CD4-positive, CD25-positive, alpha-beta regulatory T cell (primary cell): ENCODE results near the gene BMPR1A. TPM values are rescaled to one million over a fixed set of nuclear protein-coding genes. Genes with fewer than 3 reads are reported as not detected.
A peak's percentile ranks its signal among the peaks of the same experiment; 100 is the strongest.

Source experiments
- ATAC-seq, 2 donors: fragments of 150-1000 bp; cut with Tn5 transposase; one replicate each; pipeline ENCODE4 v1.10.0; 2021; ENCODE audit warnings: low read depth in 2 of 2, moderate number of reproducible peaks in 2 of 2, moderate library complexity in 1 of 2
- DNase-seq, 3 donors: peaks; one replicate each; pipeline versions ENCODE4 v3.0.0 to v3.0.0-alpha.2; 2012 to 2022; ENCODE audit warnings: mixed read lengths in 1 of 3
- H3K27ac ChIP-seq: one replicate; pipeline ENCODE4 v1.7.0; 2013; ENCODE audit warnings: mild to moderate bottlenecking, low read length; ENCODE audit not compliant: insufficient read depth, poor library complexity, severe bottlenecking
- H3K27me3 ChIP-seq: one replicate; pipeline ENCODE4 v1.7.0; 2013; ENCODE audit warnings: low read length; ENCODE audit not compliant: control insufficient read depth, insufficient read depth
- H3K36me3 ChIP-seq: one replicate; pipeline ENCODE4 v1.7.0; 2013; ENCODE audit warnings: mild to moderate bottlenecking, low read length, moderate library complexity; ENCODE audit not compliant: control insufficient read depth, insufficient read depth
- H3K4me1 ChIP-seq: 2 replicates; pipeline ENCODE4 v1.7.0; 2013; ENCODE audit warnings: mild to moderate bottlenecking, low read length; ENCODE audit not compliant: insufficient read depth, control insufficient read depth, poor library complexity, severe bottlenecking
- H3K4me3 ChIP-seq: one replicate; pipeline ENCODE4 v1.7.0; 2013; ENCODE audit warnings: low read depth, mild to moderate bottlenecking, low read length, moderate library complexity
- H3K9me3 ChIP-seq, 2 experiments: 1 replicate in 1 of 2; 2 replicates in 1 of 2; pipeline ENCODE4 v1.7.0; 2013; ENCODE audit warnings: low read length in 2 of 2, mild to moderate bottlenecking in 1 of 2, moderate library complexity in 1 of 2; ENCODE audit not compliant: control insufficient read depth in 2 of 2
- H3K27ac Mint-ChIP-seq, 3 donors: one replicate each; pipeline ENCODE4 v1.8.0; 2020 to 2022; ENCODE audit warnings: mild to moderate bottlenecking in 3 of 3, mixed read lengths in 3 of 3, moderate library complexity in 2 of 3
- H3K27me3 Mint-ChIP-seq: one replicate; pipeline ENCODE4 v1.8.0; 2022; ENCODE audit warnings: mild to moderate bottlenecking, mixed read lengths
- H3K36me3 Mint-ChIP-seq: one replicate; pipeline ENCODE4 v1.8.0; 2020; ENCODE audit warnings: mixed read lengths
- H3K4me1 Mint-ChIP-seq, 4 donors: one replicate each; pipeline ENCODE4 v1.8.0; 2020 to 2022; ENCODE audit warnings: mixed read lengths in 4 of 4, mild to moderate bottlenecking in 1 of 4
- H3K4me3 Mint-ChIP-seq, 4 donors: one replicate each; pipeline ENCODE4 v1.8.0; 2020 to 2022; ENCODE audit warnings: mild to moderate bottlenecking in 4 of 4, mixed read lengths in 4 of 4, moderate library complexity in 3 of 4
- H3K9me3 Mint-ChIP-seq, 7 donors: one replicate each; pipeline ENCODE4 v1.8.0; 2020 to 2022; ENCODE audit warnings: mixed read lengths in 7 of 7, mild to moderate bottlenecking in 3 of 7, moderate library complexity in 2 of 7
- polyA plus RNA-seq, 4 donors: library from polyadenylated mRNA; unstranded; fragments of 300-500 nt; fragmentation: Illumina TruSeq; gene quantifications; one replicate each; pipeline ENCODE4 v1.2.3, GENCODE V29; 2021
- total RNA-seq: library from RNA; stranded (reverse); gene quantifications from one replicate; pipeline ENCODE4 v1.2.3, GENCODE V29; 2022

The BMPR1A gene
- total and polyA plus RNA-seq, 5 donors from 2014 or later = 2.2 to 8.8 (median 4.2) TPM

DNA sequence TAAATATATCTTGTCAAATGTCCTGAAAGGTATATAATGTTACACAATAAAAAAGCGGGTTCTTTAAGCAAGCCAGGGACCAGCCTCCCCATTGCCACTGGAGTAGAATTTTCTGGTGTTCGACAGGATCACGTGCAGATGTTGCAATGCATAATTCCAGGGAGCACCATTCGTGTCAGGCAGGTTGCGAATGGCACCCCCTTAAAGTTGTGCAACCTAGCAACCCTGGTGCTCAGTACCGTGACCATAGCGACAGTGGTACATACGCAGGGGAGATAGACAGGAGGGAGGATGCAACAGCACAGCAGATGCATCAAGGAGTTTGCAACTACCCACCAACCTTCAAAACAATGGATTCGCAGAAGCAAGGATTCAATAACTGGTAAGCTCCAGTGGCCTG, 6.6 kb upstream of the BMPR1A start:
- Mint-ChIP-seq H3K4me1 (peaks cover 2 to 7% (median 3%) of the 10 kb centered on the region in 4 donors), H3K9me3 (no peaks in the 10 kb centered on the region), H3K27me3 (peaks cover 14% of the 10 kb centered on the region), H3K36me3 (no peaks in the 10 kb centered on the region), H3K27ac (no peak overlapping the region), H3K4me3 (no peak overlapping the region)
- Histone ChIP-seq H3K27me3 (no peaks in the 10 kb centered on the region), H3K9me3 (no peaks in the 10 kb centered on the region), H3K27ac (no peak overlapping the region), H3K4me3 (no peak overlapping the region), H3K4me1 (no peaks in the 10 kb centered on the region), H3K36me3 (no peaks in the 10 kb centered on the region)
- no peak for DNase-seq
- ATAC-seq = no peak

DNA sequence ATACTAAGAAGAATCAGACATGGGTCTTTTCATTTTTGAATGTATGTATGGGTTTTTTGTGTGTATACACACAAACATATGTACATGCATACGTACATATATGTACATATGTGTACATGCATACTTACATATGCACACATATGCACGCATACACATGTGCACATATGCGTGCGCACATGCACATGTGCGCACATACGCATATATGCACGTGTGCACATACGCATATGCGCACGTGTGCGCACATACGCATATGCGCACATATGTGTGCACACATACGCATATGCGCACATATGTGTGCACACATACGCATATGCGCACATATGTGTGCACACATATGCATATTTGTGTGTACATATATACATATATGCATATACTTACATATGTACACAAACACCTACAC, 4.9 kb upstream of the BMPR1A start:
- no peaks in the 10 kb centered on the region for H3K36me3 ChIP-seq
- Mint-ChIP-seq H3K4me3 (no peak overlapping the region), H3K27ac (no peak overlapping the region), H3K36me3 (no peaks in the 10 kb centered on the region), H3K9me3 (no peaks in the 10 kb centered on the region), H3K4me1 (peaks cover 2 to 13% (median 8%) of the 10 kb centered on the region in 4 donors), H3K27me3 (peaks cover 22% of the 10 kb centered on the region)
- peaks cover 7% of the 10 kb centered on the region for H3K4me1 ChIP-seq
- H3K27ac ChIP-seq = no peak overlapping the region
- no peaks in the 10 kb centered on the region for H3K9me3 ChIP-seq
- ATAC-seq (no peak), DNase-seq (no peak)
- no peak overlapping the region for H3K4me3 ChIP-seq
- H3K27me3 ChIP-seq = no peaks in the 10 kb centered on the region

DNA sequence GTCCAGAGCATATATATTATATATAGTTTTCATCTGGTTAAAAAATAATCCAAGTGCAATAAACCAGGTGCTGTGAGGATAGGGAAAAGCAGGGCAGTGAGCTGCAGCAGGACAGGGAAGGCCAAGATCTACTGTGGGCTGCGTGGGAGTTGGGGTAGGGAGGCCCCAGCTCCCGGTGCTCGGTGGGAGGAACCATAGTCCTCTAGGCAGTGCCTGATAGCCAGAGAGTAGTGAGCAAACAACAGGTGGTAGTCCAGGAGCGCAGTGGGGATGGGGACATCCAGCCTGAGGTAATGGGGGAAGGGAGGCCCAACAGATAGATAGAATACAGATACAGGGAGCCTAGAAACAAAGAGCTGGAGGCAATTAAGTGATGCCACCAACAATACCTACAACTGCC, 4.1 kb upstream of the BMPR1A start:
- no peaks in the 10 kb centered on the region for H3K9me3 ChIP-seq
- no peaks in the 10 kb centered on the region for H3K36me3 ChIP-seq
- no peaks in the 10 kb centered on the region for H3K27me3 ChIP-seq
- no peak for ATAC-seq
- no peak overlapping the region for H3K27ac Mint-ChIP-seq
- no peak overlapping the region for H3K4me3 ChIP-seq
- H3K36me3 Mint-ChIP-seq = no peaks in the 10 kb centered on the region
- H3K4me1 Mint-ChIP-seq = peaks cover 2 to 14% (median 8%) of the 10 kb centered on the region in 4 donors
- no peaks in the 10 kb centered on the region for H3K9me3 Mint-ChIP-seq
- H3K4me3 Mint-ChIP-seq = peak overlapping the region in 1 of 4 donors; percentile 48
- H3K4me1 ChIP-seq = peaks cover 10% of the 10 kb centered on the region
- DNase-seq = no peak
- peaks cover 24% of the 10 kb centered on the region for H3K27me3 Mint-ChIP-seq
- H3K27ac ChIP-seq = no peak overlapping the region

DNA sequence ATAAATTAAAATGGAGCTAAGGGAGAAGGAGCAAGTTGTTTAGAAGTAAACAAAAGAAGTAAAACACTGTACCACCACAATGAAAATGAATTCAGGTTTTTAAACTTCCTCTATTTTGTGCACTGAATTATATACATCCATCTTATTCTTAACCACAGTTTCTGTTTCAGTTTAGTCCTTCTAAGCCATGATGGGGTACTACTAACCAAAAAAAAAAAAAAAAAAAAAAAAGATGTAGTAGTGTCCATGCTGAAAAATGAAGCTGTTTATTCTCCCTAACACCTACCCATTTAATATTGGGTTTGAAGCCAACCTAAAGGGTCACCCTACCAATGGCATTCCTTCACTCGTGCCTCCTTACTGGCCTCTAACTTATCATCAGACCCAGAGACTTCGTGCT, 3.4 kb upstream of the BMPR1A start:
- peaks cover 18% of the 10 kb centered on the region for H3K4me1 ChIP-seq
- Mint-ChIP-seq H3K4me1 (peaks cover 9 to 21% (median 16%) of the 10 kb centered on the region in 4 donors), H3K4me3 (peak overlapping the region in 1 of 4 donors; percentile 48), H3K36me3 (no peaks in the 10 kb centered on the region), H3K9me3 (no peaks in the 10 kb centered on the region), H3K27me3 (peaks cover 31% of the 10 kb centered on the region), H3K27ac (no peak overlapping the region)
- no peak overlapping the region for H3K4me3 ChIP-seq
- DNase-seq = peak in 1 of 3 donors; percentile 24
- peaks cover 4% of the 10 kb centered on the region for H3K27me3 ChIP-seq
- no peaks in the 10 kb centered on the region for H3K9me3 ChIP-seq
- ATAC-seq = no peak
- no peak overlapping the region for H3K27ac ChIP-seq
- H3K36me3 ChIP-seq = no peaks in the 10 kb centered on the region

DNA sequence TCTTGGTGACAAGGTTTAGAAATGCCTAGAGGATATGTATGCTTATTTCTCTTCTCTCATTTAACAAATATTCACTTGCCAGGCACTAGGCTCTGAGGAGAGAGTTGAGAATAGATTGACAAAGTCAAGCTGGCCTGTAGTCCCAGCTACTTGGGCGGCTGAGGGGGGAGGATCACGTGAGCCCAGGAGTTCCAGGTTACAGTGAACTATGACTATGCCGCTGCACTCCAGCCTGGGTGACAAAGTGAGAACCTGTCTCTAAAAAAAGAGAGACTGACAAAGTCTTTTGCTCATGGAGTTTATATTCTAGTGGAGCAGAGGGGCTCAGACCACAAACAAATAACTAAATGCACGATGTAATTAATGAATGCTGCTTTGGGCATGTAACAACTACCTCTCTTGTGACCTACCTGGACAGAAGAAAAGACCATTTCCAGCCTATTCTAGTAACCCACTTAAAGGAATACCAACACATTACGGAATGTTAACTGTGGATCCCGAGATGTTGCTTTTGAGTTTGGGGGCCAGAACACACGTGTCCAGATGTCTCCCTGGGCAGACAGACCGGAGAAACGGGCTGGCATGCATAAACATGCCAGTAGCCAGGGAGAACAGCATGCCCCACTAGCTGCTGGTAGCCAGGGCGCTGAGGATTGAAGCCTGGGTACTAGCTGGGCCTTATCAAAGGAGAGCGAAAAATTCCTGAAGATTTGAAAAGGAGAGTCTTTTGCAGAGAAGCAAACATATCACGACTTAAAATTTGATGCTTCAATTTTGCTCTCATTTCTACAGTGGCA, 2.6 kb upstream of the BMPR1A start:
- H3K27ac ChIP-seq = no peak overlapping the region
- Mint-ChIP-seq H3K4me1 (peaks cover 17 to 29% (median 23%) of the 10 kb centered on the region in 4 donors), H3K9me3 (no peaks in the 10 kb centered on the region), H3K27me3 (peaks cover 39% of the 10 kb centered on the region), H3K4me3 (peak overlapping the region; percentile 15 to 96 (median 90)), H3K36me3 (no peaks in the 10 kb centered on the region), H3K27ac (no peak overlapping the region)
- DNase-seq (no peak), ATAC-seq (no peak)
- H3K27me3 ChIP-seq = peaks cover 8% of the 10 kb centered on the region
- no peak overlapping the region for H3K4me3 ChIP-seq
- H3K9me3 ChIP-seq = no peaks in the 10 kb centered on the region
- H3K4me1 ChIP-seq = peaks cover 18% of the 10 kb centered on the region
- H3K36me3 ChIP-seq = no peaks in the 10 kb centered on the region

DNA sequence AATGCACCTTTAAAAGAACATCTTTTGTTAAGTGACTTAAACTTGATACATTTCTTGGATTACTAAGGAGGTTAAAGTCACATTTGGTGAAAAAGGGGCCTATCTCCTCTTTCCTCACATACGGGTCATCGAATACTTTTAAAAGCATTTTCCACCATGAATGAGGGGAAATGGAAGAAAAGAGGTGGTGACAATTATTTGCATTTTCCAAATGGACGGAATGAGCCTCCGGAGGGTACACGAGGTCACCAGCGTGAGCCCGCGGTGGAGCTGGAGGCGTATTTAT, 1.0 kb upstream of the BMPR1A start:
- Histone ChIP-seq H3K9me3 (no peaks in the 10 kb centered on the region), H3K4me3 (peak overlapping the region; percentile 59), H3K27ac (no peak overlapping the region), H3K27me3 (peaks cover 13% of the 10 kb centered on the region), H3K36me3 (no peaks in the 10 kb centered on the region), H3K4me1 (peaks cover 18% of the 10 kb centered on the region)
- Mint-ChIP-seq H3K36me3 (no peaks in the 10 kb centered on the region), H3K4me3 (peak overlapping the region; percentile 86 to 96 (median 92)), H3K4me1 (peaks cover 27 to 38% (median 30%) of the 10 kb centered on the region in 4 donors), H3K27me3 (peaks cover 48% of the 10 kb centered on the region), H3K27ac (peak overlapping the region in 2 of 3 donors; percentile 26), H3K9me3 (no peaks in the 10 kb centered on the region)
- ATAC-seq (no peak), DNase-seq (no peak)

DNA sequence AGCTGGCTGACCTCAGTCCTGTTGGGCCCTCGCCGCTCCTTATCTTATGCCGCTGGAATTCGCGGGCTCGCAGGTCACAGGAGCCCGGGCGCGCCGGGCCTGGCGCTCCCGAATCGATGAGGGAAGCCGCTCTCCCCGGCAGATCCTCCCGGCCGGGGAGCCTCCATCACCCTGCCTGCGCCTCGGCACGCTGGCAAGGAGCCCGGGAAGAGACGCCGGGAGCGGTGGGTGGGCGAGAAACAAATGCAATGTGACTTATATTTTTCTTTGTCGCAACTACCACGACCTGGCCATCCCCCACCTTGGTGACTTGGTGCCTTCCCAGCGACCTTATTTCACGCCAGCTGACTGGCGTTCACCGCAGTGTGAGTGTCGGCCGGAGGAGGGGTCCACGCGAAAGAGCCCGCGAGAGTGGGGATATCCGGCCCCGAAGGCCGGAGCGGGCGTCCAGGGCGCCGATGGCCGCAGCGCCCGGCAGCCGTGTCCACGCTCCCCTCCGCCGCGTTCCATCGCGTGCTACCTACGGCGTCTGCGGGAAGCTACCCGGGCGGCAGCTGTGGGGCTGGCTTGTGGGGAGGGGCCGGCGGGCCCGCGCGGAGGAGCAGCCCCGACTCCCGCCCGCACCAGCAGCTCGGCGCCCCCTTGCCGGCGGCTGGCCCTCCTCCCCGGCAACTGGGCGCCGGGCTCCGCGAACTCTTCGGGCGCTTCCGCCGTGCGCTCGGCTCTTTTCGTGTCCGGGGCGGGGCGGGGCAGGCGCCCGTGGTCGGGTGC, 494 bp upstream of the BMPR1A start:
- H3K9me3 Mint-ChIP-seq = no peaks in the 10 kb centered on the region
- peak overlapping the region; percentile 59 for H3K4me3 ChIP-seq
- peak; percentile 77 to 87 (median 84) for DNase-seq
- no peak overlapping the region for H3K27ac ChIP-seq
- H3K4me3 Mint-ChIP-seq = peak overlapping the region; percentile 86 to 96 (median 92)
- peaks cover 18% of the 10 kb centered on the region for H3K4me1 ChIP-seq
- H3K27me3 ChIP-seq = peaks cover 13% of the 10 kb centered on the region
- peak; percentile 92 to 93 for ATAC-seq
- H3K27ac Mint-ChIP-seq = peak overlapping the region in 2 of 3 donors; percentile 26 to 62
- H3K36me3 ChIP-seq = no peaks in the 10 kb centered on the region
- H3K4me1 Mint-ChIP-seq = peaks cover 27 to 38% (median 30%) of the 10 kb centered on the region in 4 donors
- no peaks in the 10 kb centered on the region for H3K36me3 Mint-ChIP-seq
- no peaks in the 10 kb centered on the region for H3K9me3 ChIP-seq
- H3K27me3 Mint-ChIP-seq = peaks cover 48% of the 10 kb centered on the region
